PC-9 (cell line): ENCODE results near the gene KRTAP22-2. TPM values are rescaled to one million over a fixed set of nuclear protein-coding genes. Genes with fewer than 3 reads are reported as not detected.

Experiments used
- BruUV-seq: library from RNA; stranded (reverse); fragments of 400-500 nt; replicated peaks from 2 replicates; lab custom pipeline; 2021; lab: Mats Ljungman, UMichigan
- CTCF ChIA-PET: fragments of 300-600 bp; sonication (Branson Sonifier 250); formaldehyde crosslinking; loops from one replicate; lab custom pipeline; 2022; ENCODE audit warnings: antibody characterized with exemption; lab: Charles Lee
- POLR2A ChIA-PET: fragments of 300-600 bp; sonication (Branson Sonifier 250); formaldehyde crosslinking; loops from one replicate; lab custom pipeline; 2022; ENCODE audit warnings: antibody characterized with exemption; ENCODE audit not compliant: unreplicated experiment; lab: Charles Lee
- DNase-seq, 2 experiments: peaks; one replicate each; pipeline versions ENCODE4 v3.0.0 to v3.0.0-alpha.2; 2015 to 2022; ENCODE audit warnings: mixed read lengths in 1 of 2
- H2AFZ ChIP-seq: fragments of 200-600 bp; sonication (generic); 2 replicates; pipeline ENCODE4 v1.8.1; 2017; ENCODE audit warnings: antibody characterized with exemption
- H3F3A ChIP-seq: fragments of 200-600 bp; sonication (generic); 2 replicates; pipeline ENCODE4 v1.8.1; 2017; ENCODE audit warnings: antibody characterized with exemption, mild to moderate bottlenecking, low read depth; ENCODE audit not compliant: insufficient read depth
- H3K27ac ChIP-seq: fragments of 200-600 bp; sonication (generic); 2 replicates; pipeline ENCODE4 v1.6.1; 2016; ENCODE audit warnings: mixed run types
- H3K27me3 ChIP-seq: fragments of 200-600 bp; sonication (generic); 2 replicates; pipeline ENCODE4 v1.6.1; 2016; ENCODE audit warnings: low read depth, mixed run types; ENCODE audit not compliant: insufficient read depth
- H3K36me3 ChIP-seq: fragments of 200-600 bp; sonication (generic); 2 replicates; pipeline ENCODE4 v1.6.1; 2016; ENCODE audit warnings: low read depth, mixed run types
- H3K4me1 ChIP-seq: fragments of 200-600 bp; sonication (generic); replicated peaks from 2 replicates; pipeline ENCODE4 v1.6.1; 2016; ENCODE audit warnings: mixed run types; ENCODE audit not compliant: insufficient read depth
- H3K4me2 ChIP-seq: fragments of 200-600 bp; sonication (generic); 2 replicates; pipeline ENCODE4 v1.6.1; 2017; ENCODE audit warnings: mixed run types
- H3K4me3 ChIP-seq: fragments of 200-600 bp; sonication (generic); 2 replicates; pipeline ENCODE4 v1.6.1; 2016; ENCODE audit warnings: mixed run types
- H3K79me2 ChIP-seq: fragments of 200-600 bp; sonication (generic); 2 replicates; pipeline ENCODE4 v1.6.1; 2017; ENCODE audit warnings: low read depth, mixed run types
- H3K9me2 ChIP-seq: fragments of 200-600 bp; sonication (generic); 2 replicates; pipeline ENCODE4 v1.8.1; 2017; ENCODE audit warnings: mild to moderate bottlenecking; ENCODE audit not compliant: insufficient read depth
- H3K9me3 ChIP-seq: fragments of 200-600 bp; sonication (generic); 2 replicates; pipeline ENCODE4 v1.8.1; 2016; ENCODE audit warnings: low read depth; ENCODE audit not compliant: insufficient read depth
- H4K20me1 ChIP-seq: fragments of 200-600 bp; sonication (generic); 2 replicates; pipeline ENCODE4 v1.8.1; 2017; ENCODE audit not compliant: insufficient read depth
- EZH2 ChIP-seq: fragments of 200-600 bp; sonication (generic); IDR thresholded peaks from 2 replicates; pipeline ENCODE4 v1.8.0; 2017; ENCODE audit warnings: antibody characterized with exemption, low read depth
- intact Hi-C: fragments of 100-400 bp; cut with micrococcal nuclease; formaldehyde crosslinking; loops from one replicate; pipeline ENCODE4 v1.10.0; 2022; ENCODE audit not compliant: unreplicated experiment
- total RNA-seq: library from RNA; stranded (reverse); gene quantifications from 2 replicates; pipeline ENCODE4 v1.2.3, GENCODE V29; 2021
- TF ChIP-seq, protein P1 (sequence below): fragments of 200-600 bp; sonication (generic); conservative IDR thresholded peaks from 2 replicates; pipeline ENCODE4 v1.6.1; 2017; ENCODE audit warnings: mixed run types, antibody characterized with exemption, mild to moderate bottlenecking, moderate library complexity

The KRTAP22-2 gene
- total RNA-seq, 1 experiment from 2014 or later: not detected

DNA sequence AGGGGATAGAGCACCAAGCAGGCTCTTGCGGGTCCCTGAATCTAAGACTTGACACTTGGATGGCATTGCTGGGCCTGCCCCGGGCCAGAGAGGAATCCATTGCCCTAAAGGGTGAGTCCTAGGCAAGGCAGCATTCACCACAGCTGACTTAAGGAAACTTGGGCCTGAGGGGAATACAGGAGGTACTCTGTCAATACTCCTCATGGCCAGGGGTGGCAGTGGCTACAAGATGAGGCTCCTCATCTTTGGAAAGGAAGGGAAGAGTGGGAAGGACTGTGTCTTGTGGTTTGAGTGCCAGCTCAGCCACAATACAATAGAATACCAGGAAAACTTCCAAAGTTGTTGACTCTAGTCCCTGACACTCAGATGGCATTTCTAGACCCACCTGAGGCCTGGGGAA lies 15.8 kb upstream of the KRTAP22-2 start:
- TF ChIP-seq, protein P1, sequence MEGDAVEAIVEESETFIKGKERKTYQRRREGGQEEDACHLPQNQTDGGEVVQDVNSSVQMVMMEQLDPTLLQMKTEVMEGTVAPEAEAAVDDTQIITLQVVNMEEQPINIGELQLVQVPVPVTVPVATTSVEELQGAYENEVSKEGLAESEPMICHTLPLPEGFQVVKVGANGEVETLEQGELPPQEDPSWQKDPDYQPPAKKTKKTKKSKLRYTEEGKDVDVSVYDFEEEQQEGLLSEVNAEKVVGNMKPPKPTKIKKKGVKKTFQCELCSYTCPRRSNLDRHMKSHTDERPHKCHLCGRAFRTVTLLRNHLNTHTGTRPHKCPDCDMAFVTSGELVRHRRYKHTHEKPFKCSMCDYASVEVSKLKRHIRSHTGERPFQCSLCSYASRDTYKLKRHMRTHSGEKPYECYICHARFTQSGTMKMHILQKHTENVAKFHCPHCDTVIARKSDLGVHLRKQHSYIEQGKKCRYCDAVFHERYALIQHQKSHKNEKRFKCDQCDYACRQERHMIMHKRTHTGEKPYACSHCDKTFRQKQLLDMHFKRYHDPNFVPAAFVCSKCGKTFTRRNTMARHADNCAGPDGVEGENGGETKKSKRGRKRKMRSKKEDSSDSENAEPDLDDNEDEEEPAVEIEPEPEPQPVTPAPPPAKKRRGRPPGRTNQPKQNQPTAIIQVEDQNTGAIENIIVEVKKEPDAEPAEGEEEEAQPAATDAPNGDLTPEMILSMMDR: no peak
- no peak for TF ChIP-seq EZH2
- no TSS peak for BruUV-seq
- ChIA-PET CTCF (no interaction called here), POLR2A (no interaction called here)
- no peaks in the 10 kb centered on the region for H3K4me1 ChIP-seq
- no peaks in the 10 kb centered on the region for H3K27me3 ChIP-seq
- H3K79me2 ChIP-seq: no peaks in the 10 kb centered on the region
- H3K27ac ChIP-seq: no peak overlapping the region
- H3K36me3 ChIP-seq: no peaks in the 10 kb centered on the region
- H3K9me2 ChIP-seq: no peaks in the 10 kb centered on the region
- H3K9me3 ChIP-seq: no peaks in the 10 kb centered on the region
- no peak for DNase-seq
- no peaks in the 10 kb centered on the region for H4K20me1 ChIP-seq
- H2AFZ ChIP-seq: no peak overlapping the region
- intact Hi-C loops: no loop called here
- H3F3A ChIP-seq: no peaks in the 10 kb centered on the region
- H3K4me2 ChIP-seq: no peak overlapping the region
- H3K4me3 ChIP-seq: no peak overlapping the region

DNA sequence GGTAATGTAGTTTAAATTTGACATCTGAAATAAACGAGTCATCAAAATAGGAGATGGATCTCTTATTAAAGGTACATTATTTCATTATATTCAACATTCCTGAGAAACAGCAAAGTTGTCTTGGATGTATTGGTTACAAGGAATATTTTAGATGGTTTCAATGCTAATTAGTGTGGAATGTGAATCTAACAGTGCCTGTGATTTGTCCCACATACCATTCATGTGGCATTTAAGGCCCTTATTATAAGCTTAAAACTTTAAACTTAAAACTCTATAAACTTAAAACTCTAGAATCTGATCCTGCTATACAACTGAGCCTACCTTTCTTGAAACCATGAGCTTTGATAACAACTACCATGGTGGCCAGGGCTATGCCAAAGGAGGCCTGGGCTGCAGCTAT lies 10.6 kb upstream of the KRTAP22-2 start, which contains the start of gene KRTAP22-1:
Gene KRTAP22-1 (plus strand): TSS at position 301 of the 400 bp plus-strand sequence.
- H3K4me1 ChIP-seq: no peaks in the 10 kb centered on the region
- ChIA-PET POLR2A (no interaction called here), CTCF (no interaction called here)
- H4K20me1 ChIP-seq: no peaks in the 10 kb centered on the region
- H3K27me3 ChIP-seq: no peaks in the 10 kb centered on the region
- no peaks in the 10 kb centered on the region for H3K79me2 ChIP-seq
- H3K36me3 ChIP-seq: no peaks in the 10 kb centered on the region
- no TSS peak for BruUV-seq
- TF ChIP-seq EZH2: no peak
- TF ChIP-seq, protein P1: no peak
- no peak for DNase-seq
- H3K4me2 ChIP-seq: no peak within 1 kb of the TSS
- no peaks in the 10 kb centered on the region for H3K9me3 ChIP-seq
- H3K4me3 ChIP-seq: no peak within 1 kb of the TSS
- no peaks in the 10 kb centered on the region for H3K9me2 ChIP-seq
- no peak within 1 kb of the TSS for H2AFZ ChIP-seq
- intact Hi-C loops: no loop called here
- no peak within 1 kb of the TSS for H3K27ac ChIP-seq
- H3F3A ChIP-seq: no peaks in the 10 kb centered on the region

DNA sequence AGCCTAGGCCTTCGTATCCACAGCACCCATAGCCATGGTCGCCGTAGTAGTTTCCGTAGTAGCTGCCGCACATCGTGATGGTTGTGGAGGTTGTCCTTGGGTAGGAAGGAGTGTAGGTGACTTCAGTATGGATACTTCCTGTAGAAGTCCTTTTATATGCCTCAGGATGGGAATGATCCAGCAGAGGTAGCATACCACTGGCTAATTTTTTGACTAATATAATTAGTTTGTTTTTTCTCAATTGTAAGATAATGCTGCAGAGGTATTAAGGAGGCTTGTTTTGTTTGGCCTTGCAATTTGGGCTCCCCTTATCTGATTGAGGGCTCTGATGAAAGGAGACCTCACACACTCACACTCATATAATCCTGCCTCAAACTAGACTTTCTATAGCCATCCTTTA lies 8.6 kb upstream of the KRTAP22-2 start, which contains the start of gene KRTAP6-2:
Gene KRTAP6-2 (minus strand): TSS at position 101 of the 400 bp plus-strand sequence. CDS start 28 bp downstream, at position 73.
- H3F3A ChIP-seq: no peaks in the 10 kb centered on the region
- no peaks in the 10 kb centered on the region for H3K36me3 ChIP-seq
- H3K79me2 ChIP-seq: no peaks in the 10 kb centered on the region
- H3K27ac ChIP-seq: no peak within 1 kb of the TSS
- H3K27me3 ChIP-seq: no peaks in the 10 kb centered on the region
- H2AFZ ChIP-seq: no peak within 1 kb of the TSS
- no peaks in the 10 kb centered on the region for H3K4me1 ChIP-seq
- POLR2A ChIA-PET: no interaction called here
- CTCF ChIA-PET: no interaction called here
- no peaks in the 10 kb centered on the region for H3K9me3 ChIP-seq
- TF ChIP-seq EZH2: no peak
- TF ChIP-seq, protein P1: no peak
- no peaks in the 10 kb centered on the region for H3K9me2 ChIP-seq
- intact Hi-C loops: no loop called here
- no peak within 1 kb of the TSS for H3K4me2 ChIP-seq
- no peak for DNase-seq
- H4K20me1 ChIP-seq: no peaks in the 10 kb centered on the region
- no peak within 1 kb of the TSS for H3K4me3 ChIP-seq
- no TSS peak for BruUV-seq
